Activated B cell treated with CpG ODN at 0.5 μM for 24 hours (primary cell): ENCODE results near the gene RBM17. TPM values are rescaled to one million over a fixed set of nuclear protein-coding genes. Genes with fewer than 3 reads are reported as not detected.

Experiments
- ATAC-seq: fragments of 200-7000 bp; cut with Tn5 transposase; one replicate; pipeline ENCODE4 v1.10.0; 2021; ENCODE audit warnings: low read depth, mild to moderate bottlenecking, moderate library complexity
- CTCF ChIA-PET: fragments of 350-600 bp; sonication (Branson Sonifier 250); formaldehyde crosslinking; loops from one replicate; lab custom pipeline; 2021; ENCODE audit warnings: antibody characterized with exemption; lab: Charles Lee
- POLR2A ChIA-PET: fragments of 350-600 bp; sonication (Branson Sonifier 250); formaldehyde crosslinking; loops from one replicate; lab custom pipeline; 2021; ENCODE audit warnings: antibody characterized with exemption; lab: Charles Lee
- DNase-seq: peaks from one replicate; pipeline ENCODE4 v3.0.0; 2022
- H3K27ac Mint-ChIP-seq: one replicate; pipeline ENCODE4 v1.8.0; 2020; ENCODE audit warnings: mixed read lengths
- H3K27me3 Mint-ChIP-seq: one replicate; pipeline ENCODE4 v1.8.0; 2021; ENCODE audit warnings: mixed read lengths
- H3K36me3 Mint-ChIP-seq: one replicate; pipeline ENCODE4 v1.8.0; 2021; ENCODE audit warnings: low read depth, mixed read lengths
- H3K4me1 Mint-ChIP-seq: one replicate; pipeline ENCODE4 v1.8.0; 2021; ENCODE audit warnings: mixed read lengths
- H3K4me3 Mint-ChIP-seq: one replicate; pipeline ENCODE4 v1.8.0; 2020; ENCODE audit warnings: mild to moderate bottlenecking, mixed read lengths
- H3K9me3 Mint-ChIP-seq: one replicate; pipeline ENCODE4 v1.8.0; 2020; ENCODE audit warnings: mixed read lengths
- intact Hi-C: fragments of 100-400 bp; cut with micrococcal nuclease; formaldehyde crosslinking; loops from one replicate; pipeline ENCODE4 v1.15.1; 2024
- total RNA-seq: library from RNA; stranded (reverse); gene quantifications from 2 replicates; pipeline ENCODE4 v1.2.3, GENCODE V29; 2022
- TF ChIP-seq, protein P1 (sequence below): fragments of 200-600 bp; IDR thresholded peaks from one replicate; pipeline ENCODE4 v1.8.0; 2022; ENCODE audit warnings: antibody characterized with exemption, mild to moderate bottlenecking

The RBM17 gene
- total RNA-seq, 1 donor from 2014 or later, result 209 TPM

DNA sequence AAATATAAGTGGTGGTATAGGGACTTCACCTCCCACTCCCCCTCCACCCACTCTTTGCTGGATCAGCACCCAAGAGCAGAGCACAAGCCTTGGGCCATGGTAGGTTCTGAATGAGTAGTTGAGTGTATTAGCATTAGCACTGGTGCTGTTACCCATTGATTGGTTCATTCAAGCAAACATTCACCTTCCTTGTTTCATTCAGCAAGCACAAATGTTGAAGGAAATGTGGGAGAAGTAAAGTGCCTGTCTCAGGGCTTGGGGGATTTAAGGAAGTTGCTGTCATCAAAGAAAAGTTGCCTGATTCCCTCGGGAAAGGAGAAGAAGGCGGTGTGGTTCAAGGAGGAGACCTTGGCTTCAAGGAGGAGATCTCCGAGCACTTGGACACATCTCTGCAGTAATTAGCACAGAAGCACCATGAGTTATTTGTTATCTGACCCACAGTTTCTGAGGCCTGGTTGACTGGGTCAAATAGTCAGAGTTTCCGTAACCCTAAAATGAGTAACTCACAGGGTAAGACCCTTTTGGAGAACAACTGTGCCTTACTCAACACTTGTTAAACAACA is 44.0 kb upstream of the RBM17 start:
- ChIA-PET POLR2A (interaction anchor here (0.7 to 14.3 kb wide), 6 partner anchors 9 to 42 kb away, joined by 3 to 339 read pairs (median 6); no protein-coding TSS in a partner anchor), CTCF (interaction anchor here (1.0 to 1.7 kb wide), 2 partner anchors 30 to 42 kb away, joined by 7 read pairs; no protein-coding TSS in a partner anchor)
- Mint-ChIP-seq H3K4me3 (peak overlapping the region; percentile 74), H3K27ac (peak overlapping the region; percentile 92), H3K27me3 (no peaks in the 10 kb centered on the region), H3K4me1 (peaks cover 77% of the 10 kb centered on the region), H3K9me3 (no peaks in the 10 kb centered on the region), H3K36me3 (peaks cover 82% of the 10 kb centered on the region)
- TF ChIP-seq, protein P1, sequence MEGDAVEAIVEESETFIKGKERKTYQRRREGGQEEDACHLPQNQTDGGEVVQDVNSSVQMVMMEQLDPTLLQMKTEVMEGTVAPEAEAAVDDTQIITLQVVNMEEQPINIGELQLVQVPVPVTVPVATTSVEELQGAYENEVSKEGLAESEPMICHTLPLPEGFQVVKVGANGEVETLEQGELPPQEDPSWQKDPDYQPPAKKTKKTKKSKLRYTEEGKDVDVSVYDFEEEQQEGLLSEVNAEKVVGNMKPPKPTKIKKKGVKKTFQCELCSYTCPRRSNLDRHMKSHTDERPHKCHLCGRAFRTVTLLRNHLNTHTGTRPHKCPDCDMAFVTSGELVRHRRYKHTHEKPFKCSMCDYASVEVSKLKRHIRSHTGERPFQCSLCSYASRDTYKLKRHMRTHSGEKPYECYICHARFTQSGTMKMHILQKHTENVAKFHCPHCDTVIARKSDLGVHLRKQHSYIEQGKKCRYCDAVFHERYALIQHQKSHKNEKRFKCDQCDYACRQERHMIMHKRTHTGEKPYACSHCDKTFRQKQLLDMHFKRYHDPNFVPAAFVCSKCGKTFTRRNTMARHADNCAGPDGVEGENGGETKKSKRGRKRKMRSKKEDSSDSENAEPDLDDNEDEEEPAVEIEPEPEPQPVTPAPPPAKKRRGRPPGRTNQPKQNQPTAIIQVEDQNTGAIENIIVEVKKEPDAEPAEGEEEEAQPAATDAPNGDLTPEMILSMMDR, result no peak
- intact Hi-C loops, result loop anchor here (1.0 kb wide), 1 partner anchor 31 kb away; no protein-coding TSS in a partner anchor
- DNase-seq (no peak), ATAC-seq (peak; percentile 46)

DNA sequence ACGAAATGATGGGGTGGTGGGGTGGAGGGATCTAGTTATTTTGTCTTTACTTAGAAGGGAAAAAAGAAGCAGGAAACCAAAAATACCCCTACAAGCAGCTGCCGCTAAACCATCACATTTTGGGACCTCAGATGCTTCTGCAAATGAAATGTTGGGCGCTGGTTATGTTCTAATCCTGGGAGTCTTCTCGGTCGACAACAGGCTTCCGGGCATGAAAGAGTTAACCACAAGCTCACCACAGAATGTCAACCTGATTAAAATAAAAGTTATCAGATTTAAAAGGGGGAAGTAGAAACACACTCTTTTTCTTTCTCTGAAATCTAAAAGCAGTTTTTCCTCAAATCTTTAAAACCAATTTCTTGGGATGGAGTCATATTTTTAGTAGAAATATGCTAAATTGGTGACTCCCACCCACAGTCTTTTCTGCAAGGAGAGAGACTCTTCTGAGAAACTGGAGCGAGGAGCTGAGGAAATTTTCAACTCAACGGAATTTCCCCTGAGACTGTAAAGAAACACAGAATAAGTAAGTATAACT is 43.5 kb upstream of the RBM17 start:
- Mint-ChIP-seq H3K36me3 (peaks cover 84% of the 10 kb centered on the region), H3K9me3 (no peaks in the 10 kb centered on the region), H3K27me3 (no peaks in the 10 kb centered on the region), H3K4me3 (peak overlapping the region; percentile 74), H3K4me1 (peaks cover 81% of the 10 kb centered on the region), H3K27ac (peak overlapping the region; percentile 92)
- intact Hi-C loops, result loop anchor here (1.0 kb wide), 1 partner anchor 31 kb away; no protein-coding TSS in a partner anchor
- ChIA-PET POLR2A (interaction anchor here (0.8 to 14.3 kb wide), 7 partner anchors 8 to 303 kb away, joined by 3 to 339 read pairs (median 4); no protein-coding TSS in a partner anchor), CTCF (interaction anchor here (0.6 to 1.7 kb wide), 2 partner anchors 31 to 42 kb away, joined by 3 to 7 read pairs; no protein-coding TSS in a partner anchor)
- no peak for DNase-seq
- peak; percentile 9 for ATAC-seq
- TF ChIP-seq, protein P1, result no peak

DNA sequence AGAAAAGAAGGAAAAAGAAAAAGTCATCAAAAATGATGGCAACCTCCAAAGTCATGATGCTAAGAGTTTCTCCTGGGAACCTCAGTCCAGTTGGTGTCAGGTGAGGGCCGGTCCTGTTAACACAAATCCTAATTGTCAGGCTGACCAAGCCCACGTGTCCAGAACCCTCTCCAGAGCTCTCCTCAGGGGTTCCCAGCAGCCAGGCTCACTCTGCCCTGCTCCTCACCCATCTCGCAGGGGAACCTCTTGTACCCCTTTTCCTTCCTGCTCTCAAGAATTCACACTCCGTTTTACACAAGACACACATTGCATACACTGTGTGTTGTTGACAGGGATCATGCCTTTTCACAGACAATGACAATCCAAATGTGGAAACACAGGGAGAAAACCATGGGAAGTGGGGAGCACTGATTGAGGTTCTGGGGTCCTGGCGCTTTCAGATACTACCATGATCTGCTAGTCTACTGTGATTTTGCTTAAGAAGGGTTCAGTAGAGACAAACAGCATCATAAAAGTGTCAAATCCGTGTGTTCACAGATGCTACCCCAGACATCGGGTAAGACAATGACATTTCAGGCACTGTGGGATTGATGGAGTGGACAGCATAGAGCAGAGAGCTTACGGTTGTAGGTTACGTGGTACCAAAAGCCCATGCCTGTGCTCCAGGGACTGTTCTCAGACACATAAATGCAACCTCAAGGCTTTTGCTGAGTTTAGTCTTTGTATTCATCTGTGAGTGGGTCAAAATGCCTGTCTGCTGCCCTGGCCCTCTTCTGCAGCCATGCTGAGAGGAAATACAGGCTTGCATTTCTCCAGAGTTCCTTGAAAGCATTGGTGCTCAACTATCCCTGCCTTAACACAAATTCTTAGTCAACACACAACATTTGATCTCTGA is 42.7 kb upstream of the RBM17 start:
- H3K36me3 Mint-ChIP-seq, result peaks cover 82% of the 10 kb centered on the region
- ChIA-PET CTCF (interaction anchor here (0.6 to 8.9 kb wide), 3 partner anchors 31 to 41 kb away, joined by 3 to 69 read pairs (median 7); no protein-coding TSS in a partner anchor), POLR2A (interaction anchor here (0.8 to 14.3 kb wide), 9 partner anchors 7 to 356 kb away, joined by 3 to 339 read pairs (median 4); partner anchors contain the start of gene GDI2)
- TF ChIP-seq, protein P1, result no peak
- no peaks in the 10 kb centered on the region for H3K9me3 Mint-ChIP-seq
- intact Hi-C loops, result loop anchor here (1.0 kb wide), 1 partner anchor 32 kb away; no protein-coding TSS in a partner anchor
- no peak for ATAC-seq
- H3K27me3 Mint-ChIP-seq, result no peaks in the 10 kb centered on the region
- no peak for DNase-seq
- peak overlapping the region; percentile 74 for H3K4me3 Mint-ChIP-seq
- peak overlapping the region; percentile 92 for H3K27ac Mint-ChIP-seq
- H3K4me1 Mint-ChIP-seq, result peaks cover 86% of the 10 kb centered on the region

DNA sequence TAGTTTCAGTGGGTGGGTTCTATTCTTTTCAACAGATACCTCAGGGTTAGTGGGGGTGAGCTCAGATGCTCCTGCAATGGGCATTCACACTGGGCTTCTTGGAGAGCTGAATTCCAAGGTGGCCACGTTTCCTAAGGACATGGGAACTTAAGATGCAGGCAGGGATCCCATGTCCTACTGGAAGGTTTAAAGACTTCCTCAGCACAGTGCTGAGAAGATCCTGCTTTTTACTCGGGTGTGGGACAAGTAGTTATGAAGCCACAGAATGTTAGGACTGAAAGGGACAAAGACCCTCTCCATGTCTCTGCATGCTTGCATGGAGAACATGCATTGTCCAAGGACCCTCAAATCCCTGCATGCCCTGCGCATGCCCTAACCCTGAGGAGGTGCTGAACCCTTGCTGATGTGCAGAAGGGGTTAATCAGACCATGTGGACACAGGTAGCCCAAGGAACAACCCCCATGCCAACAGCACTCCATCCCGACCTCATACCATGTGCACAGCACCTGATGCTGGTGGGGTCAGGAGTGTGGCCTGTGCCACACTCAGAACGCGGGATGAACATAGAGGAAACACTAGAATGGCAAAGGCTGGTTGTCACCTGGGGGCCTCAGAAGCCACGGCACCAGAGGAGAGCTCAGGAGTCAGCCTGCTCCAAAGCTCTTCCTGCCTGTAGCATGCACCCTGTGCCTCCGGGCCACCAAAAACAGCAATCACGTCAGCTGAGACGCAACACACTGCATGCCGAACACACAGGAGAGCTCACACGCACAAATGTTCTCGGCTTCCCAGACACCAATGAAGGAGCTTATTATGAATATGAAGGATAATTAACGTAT is 41.8 kb upstream of the RBM17 start:
- Mint-ChIP-seq H3K4me3 (peak overlapping the region; percentile 74), H3K27ac (peak overlapping the region; percentile 92), H3K27me3 (no peaks in the 10 kb centered on the region), H3K4me1 (peaks cover 91% of the 10 kb centered on the region), H3K36me3 (peaks cover 81% of the 10 kb centered on the region), H3K9me3 (no peaks in the 10 kb centered on the region)
- POLR2A ChIA-PET, result interaction anchor here (0.5 to 14.3 kb wide), 11 partner anchors 9 to 355 kb away, joined by 3 to 339 read pairs (median 4); partner anchors contain the start of gene GDI2
- DNase-seq, result no peak
- CTCF ChIA-PET, result interaction anchor here (0.6 to 8.9 kb wide), 2 partner anchors 21 to 40 kb away, joined by 3 to 69 read pairs; no protein-coding TSS in a partner anchor
- intact Hi-C loops, result no loop called here
- TF ChIP-seq, protein P1, result no peak
- ATAC-seq, result no peak
